Upper lobe of left lung (tissue), 4 donors: ENCODE results near the gene LYRM7.

ENCODE experiments used
- CTCF ChIP-seq, 6 experiments: fragments of 450-650 bp in 4 of 6; fragments of 200-600 bp in 2 of 6; sonication (generic) in 2 of 6; IDR thresholded peaks; one replicate each; pipeline ENCODE4 v1.5.1; 2016 to 2019; ENCODE audit warnings: antibody characterized with exemption in 6 of 6
- EP300 ChIP-seq, 4 donors: sonication (generic); formaldehyde crosslinking; IDR thresholded peaks; one replicate each; pipeline ENCODE4 v1.5.1; 2017; ENCODE audit warnings: antibody characterized with exemption in 4 of 4, control low read depth in 2 of 4
- POLR2AphosphoS5 ChIP-seq, 2 donors: sonication (generic); formaldehyde crosslinking; IDR thresholded peaks; one replicate each; pipeline ENCODE4 v1.5.1; 2017; ENCODE audit warnings: antibody characterized with exemption in 2 of 2

GRCh38 chr5:131218392-131218791 lies 47.6 kb downstream of the LYRM7 start:
- TF ChIP-seq CTCF (IDR thresholded peaks at IDR 0.05) (no peak), EP300 (IDR thresholded peaks at IDR 0.05) (no peak), POLR2AphosphoS5 (IDR thresholded peaks at IDR 0.05) (no peak)
